Inferior parietal cortex (tissue), 1 donor: ENCODE results near the gene FBXL22.
A peak's percentile ranks its signal among the peaks of the same experiment; 100 is the strongest.
"Not testable (repeated sequence)": the region's sequence is repeated elsewhere in the genome, so short reads cannot be mapped to it uniquely, and the experiment has no call there.

Experiments used
- DNase-seq: peaks from one replicate; pipeline ENCODE4 v3.0.0-alpha.2; 2016; ENCODE audit errors: extremely low spot score

Gene FBXL22

DNA sequence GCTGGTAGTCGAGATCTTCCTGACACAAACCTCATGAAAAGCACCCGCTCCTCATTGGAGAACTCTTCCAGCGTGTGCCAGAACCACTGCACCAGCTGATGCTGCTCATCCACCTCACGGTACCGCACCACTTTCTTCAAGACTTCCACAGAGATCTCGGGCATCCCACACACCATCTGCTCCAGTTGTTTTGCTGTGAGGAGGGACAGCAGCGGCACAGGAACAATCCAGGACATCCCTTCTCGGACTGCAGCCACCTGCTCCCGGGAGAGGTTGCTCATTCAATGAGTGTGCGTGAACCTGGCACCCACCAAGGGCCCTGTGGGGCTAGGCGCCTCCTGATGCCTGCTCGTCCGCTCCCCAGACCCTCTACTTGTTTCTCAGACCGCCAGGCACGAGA is 15.1 kb downstream of the FBXL22 start:
- DNase-seq: no peak

DNA sequence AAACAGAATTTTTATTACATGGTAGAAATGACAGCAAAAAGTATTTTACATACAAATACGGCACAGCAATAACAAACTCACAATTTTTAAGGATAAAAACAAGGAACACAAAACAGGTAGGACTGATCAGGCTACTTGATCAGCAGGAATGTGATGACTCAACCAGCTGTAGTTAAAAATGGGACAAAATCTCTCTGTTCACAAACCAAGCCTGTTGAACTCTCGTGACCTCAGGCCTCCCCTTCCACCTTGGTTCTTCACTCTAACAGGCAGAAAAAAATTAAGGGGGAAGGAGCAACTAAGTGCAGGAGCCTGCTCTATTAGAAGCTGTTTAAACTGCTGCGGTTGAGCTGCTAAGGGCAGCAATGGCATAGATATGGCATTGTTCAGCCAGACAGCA is 18.7 kb downstream of the FBXL22 start:
- no peak for DNase-seq

DNA sequence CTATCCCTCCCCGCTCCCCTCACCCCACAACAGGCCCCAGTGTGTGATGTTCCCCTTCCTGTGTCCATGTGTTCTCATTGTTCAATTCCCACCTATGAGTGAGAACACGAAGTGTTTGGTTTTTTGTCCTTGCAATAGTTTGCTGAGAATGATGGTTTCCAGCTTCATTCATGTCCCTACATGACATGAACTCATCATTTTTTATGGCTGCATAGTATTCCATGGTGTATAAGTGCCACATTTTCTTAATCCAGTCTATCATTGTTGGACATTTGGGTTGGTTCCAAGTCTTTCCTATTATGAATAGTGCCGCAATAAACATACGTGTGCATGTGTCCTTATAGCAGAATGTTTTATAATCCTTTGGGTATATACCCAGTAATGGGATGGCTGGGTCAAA is 20.0 kb downstream of the FBXL22 start:
- DNase-seq: not testable (repeated sequence)

DNA sequence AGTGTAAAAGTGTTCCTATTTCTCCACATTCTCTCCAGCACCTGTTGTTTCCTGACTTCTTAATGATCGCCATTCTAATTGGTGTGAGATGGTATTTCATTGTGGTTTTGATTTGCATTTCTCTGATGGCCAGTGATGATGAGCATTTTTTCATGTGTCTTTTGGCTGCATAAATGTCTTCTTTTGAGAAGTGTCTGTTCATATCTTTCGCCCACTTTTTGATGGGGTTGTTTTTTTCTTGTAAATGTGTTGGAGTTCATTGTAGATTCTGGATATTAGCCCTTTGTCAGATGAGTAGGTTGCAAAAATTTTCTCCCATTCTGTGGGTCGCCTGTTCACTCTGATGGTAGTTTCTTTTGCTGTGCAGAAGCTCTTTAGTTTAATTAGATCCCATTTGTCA is 20.4 kb downstream of the FBXL22 start:
- DNase-seq: not testable (repeated sequence)

- not testable (repeated sequence) for DNase-seq
These were observed 23.6 kb downstream of the FBXL22 start for GRCh38 chr15:63620760-63621159.

GRCh38 chr15:63623232-63623969 is 26.2 kb downstream of the FBXL22 start:
- peak; percentile 66 for DNase-seq

GRCh38 chr15:63626955-63627354 is 29.8 kb downstream of the FBXL22 start:
- DNase-seq: no peak

GRCh38 chr15:63628123-63628822 is 31.1 kb downstream of the FBXL22 start:
- peak; percentile 72 for DNase-seq

GRCh38 chr15:63630036-63630751 is 33.0 kb downstream of the FBXL22 start:
- peak; percentile 45 for DNase-seq

DNA sequence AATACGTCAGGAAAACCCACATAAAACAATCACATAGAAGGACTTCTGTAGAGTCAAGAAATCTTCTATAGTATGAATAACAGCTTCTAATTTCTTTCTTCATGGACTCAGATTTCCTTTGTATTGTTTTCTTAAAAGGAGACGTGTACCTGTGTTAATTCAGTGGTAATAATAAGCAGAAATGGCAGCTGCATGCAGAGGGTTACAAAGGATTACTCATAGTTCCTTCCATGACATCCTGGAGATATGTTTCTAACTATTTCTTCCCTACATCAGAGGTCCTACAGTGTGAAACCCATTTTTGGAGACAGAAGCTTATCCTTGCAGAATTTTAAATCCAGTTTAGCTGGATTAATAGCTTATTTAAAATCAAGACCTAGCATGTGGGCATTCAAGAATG is 36.1 kb downstream of the FBXL22 start:
- DNase-seq: no peak

DNA sequence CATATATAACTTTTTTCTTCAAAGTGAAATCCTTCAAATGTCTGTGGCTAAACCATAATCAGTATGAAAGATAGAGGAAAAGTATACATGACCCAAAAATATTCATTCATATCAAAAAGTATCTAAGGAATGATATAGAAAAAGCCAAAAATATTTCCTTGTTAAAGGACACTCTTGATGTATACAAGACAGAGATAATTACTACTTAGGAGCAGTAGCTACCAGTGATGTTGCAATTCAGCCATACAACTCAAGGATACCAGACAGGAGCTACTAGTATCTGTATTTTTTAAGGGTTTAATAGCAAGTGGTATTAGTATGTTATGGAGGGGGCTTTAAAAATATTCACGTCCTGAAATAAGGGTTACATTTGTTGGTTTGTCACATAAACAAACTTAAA is 37.0 kb downstream of the FBXL22 start:
- DNase-seq: no peak

DNA sequence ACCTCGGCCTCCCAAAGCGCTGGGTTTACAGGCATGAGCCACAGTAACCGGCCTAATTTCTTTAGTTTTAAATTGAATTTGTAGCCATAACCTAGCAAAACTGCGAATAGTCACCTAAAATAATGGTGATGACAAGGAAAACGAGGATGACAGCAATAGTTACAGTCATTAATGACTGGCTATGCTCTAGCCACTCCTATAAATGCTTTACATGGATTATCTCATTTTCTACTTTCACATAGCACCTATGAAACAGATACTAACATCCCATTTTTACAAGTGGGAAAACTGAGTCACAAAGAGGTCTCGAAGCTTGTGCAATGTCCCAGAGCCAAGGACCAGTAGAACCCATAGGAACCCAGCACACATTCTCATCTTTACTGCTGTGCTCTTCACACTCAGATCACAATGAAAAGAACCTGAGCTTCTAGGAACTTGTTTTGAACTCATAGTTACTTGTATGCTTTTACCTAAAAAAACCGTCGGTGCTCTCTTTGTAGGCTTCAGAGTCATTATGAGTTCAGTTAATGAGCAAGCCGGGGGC is 39.4 kb downstream of the FBXL22 start:
- DNase-seq: no peak

DNA sequence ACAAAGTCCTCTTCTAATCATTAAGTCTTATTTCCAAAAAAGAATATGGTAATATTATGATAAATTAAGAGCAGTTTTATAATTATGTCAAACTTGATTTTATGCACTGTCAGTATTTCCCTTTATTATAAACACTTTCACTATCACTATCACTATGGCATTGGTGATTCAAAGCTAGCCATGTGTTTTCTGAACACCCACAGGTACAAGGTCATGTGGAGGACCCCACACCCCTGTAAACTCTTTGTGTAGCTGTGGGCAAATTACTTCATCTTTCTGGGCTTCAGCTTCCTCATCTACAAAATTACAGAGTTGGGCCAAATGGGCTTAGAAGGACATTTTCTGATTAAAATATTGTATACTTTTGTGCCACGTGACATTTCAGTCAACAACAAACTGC is 41.7 kb downstream of the FBXL22 start:
- DNase-seq: no peak

DNA sequence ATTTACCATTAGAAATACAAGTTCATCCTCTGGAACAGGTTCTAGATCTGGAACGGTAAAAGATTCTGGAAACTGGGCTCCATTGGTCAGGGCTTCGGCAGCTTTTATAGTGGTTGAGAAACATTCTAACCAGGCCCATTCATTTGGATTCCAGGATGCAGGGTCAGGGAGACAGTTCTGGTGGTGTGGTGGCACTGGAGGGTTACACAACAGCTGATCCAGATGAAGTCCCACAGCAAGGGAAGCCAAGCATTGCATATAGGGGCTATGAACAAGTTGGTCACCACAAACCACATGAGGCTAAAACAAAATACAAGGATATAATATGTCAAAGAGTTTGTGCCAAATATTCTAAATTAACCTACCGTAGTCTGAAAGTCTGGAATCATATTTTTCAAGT is 43.0 kb downstream of the FBXL22 start:
- DNase-seq: no peak
